GM12878 (cell line): ENCODE results near the gene BRI3BP. TPM values are rescaled to one million over a fixed set of nuclear protein-coding genes. Genes with fewer than 3 reads are reported as not detected.

ENCODE experiments used
- ATAC-seq: fragments of 200-7000 bp; cut with Tn5 transposase; 3 replicates; pipeline ENCODE4 v1.9.1; 2020; ENCODE audit warnings: mild to moderate bottlenecking, moderate library complexity
- BruUV-seq: library from RNA; stranded (reverse); fragments of 400-500 nt; replicated peaks from 2 replicates; lab custom pipeline; 2021; lab: Mats Ljungman, UMichigan
- CTCF ChIA-PET: fragments of 300-600 bp; sonication (Branson Sonifier 250); formaldehyde crosslinking; extraction: SDS; loops from one replicate; lab custom pipeline; 2021; ENCODE audit warnings: inconsistent platforms; lab: Yijun Ruan, JAX
- POLR2A ChIA-PET: fragments of 350-600 bp; formaldehyde crosslinking; extraction: SDS; loops from one replicate; lab custom pipeline; 2021; ENCODE audit warnings: inconsistent platforms; lab: Charles Lee
- RAD21 ChIA-PET: fragments of 300-600 bp; sonication (Branson Sonifier 250); formaldehyde crosslinking; loops from one replicate; lab custom pipeline; 2023; ENCODE audit warnings: antibody characterized with exemption; ENCODE audit not compliant: unreplicated experiment; lab: Charles Lee
- SMC1A ChIA-PET: fragments of 300-600 bp; sonication (Branson Sonifier 250); formaldehyde crosslinking; loops from one replicate; lab custom pipeline; 2023; ENCODE audit not compliant: unreplicated experiment, uncharacterized antibody; lab: Charles Lee
- DNase-seq: peaks from one replicate; pipeline ENCODE4 v3.0.0-alpha.2; 2011; ENCODE audit warnings: low read depth, low spot score
- FAIRE-seq: peaks from 3 replicates; lab custom pipeline; 2011; peaks lifted over from hg19 to GRCh38; lab: Jason Lieb, UNC
- H2AFZ ChIP-seq: 2 replicates; pipeline ENCODE4 v1.6.0; 2011; ENCODE audit warnings: low read depth, low read length, control low read depth; ENCODE audit not compliant: control insufficient read depth
- H3K27ac ChIP-seq: 2 replicates; pipeline ENCODE4 v1.5.1; 2011; ENCODE audit warnings: control low read depth; ENCODE audit not compliant: control insufficient read depth, insufficient read depth
- H3K27me3 ChIP-seq, 2 experiments: replicated peaks in 1 of 2; 2 replicates each; pipeline versions ENCODE4 v1.6.0 to v1.6.1; 2011; ENCODE audit warnings: low read length in 1 of 2; ENCODE audit not compliant: control insufficient read depth in 2 of 2, insufficient read depth in 2 of 2
- H3K36me3 ChIP-seq, 2 experiments: 2 replicates each; pipeline ENCODE4 v1.5.1; 2011; ENCODE audit warnings: low read length in 1 of 2; ENCODE audit not compliant: control insufficient read depth in 2 of 2, insufficient read depth in 2 of 2
- H3K4me1 ChIP-seq: 2 replicates; pipeline ENCODE4 v1.6.1; 2011; ENCODE audit warnings: mild to moderate bottlenecking, low read length, moderate library complexity, mixed read lengths; ENCODE audit not compliant: control insufficient read depth, insufficient read depth
- H3K4me2 ChIP-seq: 2 replicates; pipeline ENCODE4 v1.6.0; 2011; ENCODE audit warnings: control low read depth; ENCODE audit not compliant: control insufficient read depth, insufficient read depth
- H3K4me3 ChIP-seq: fragments of 200-600 bp; sonication (generic); 2 replicates; pipeline ENCODE4 v1.5.1; 2016
- H3K79me2 ChIP-seq: 2 replicates; pipeline ENCODE4 v1.6.0; 2011; ENCODE audit warnings: low read length; ENCODE audit not compliant: control insufficient read depth, insufficient read depth
- H3K9ac ChIP-seq: 2 replicates; pipeline ENCODE4 v1.8.0; 2011; ENCODE audit warnings: low read length, control low read depth, mixed read lengths; ENCODE audit not compliant: control insufficient read depth, insufficient read depth
- H3K9me3 ChIP-seq: replicated peaks from 3 replicates; pipeline ENCODE4 v1.5.1; 2011; ENCODE audit warnings: mild to moderate bottlenecking, low read length; ENCODE audit not compliant: control insufficient read depth, insufficient read depth
- H4K20me1 ChIP-seq: 2 replicates; pipeline ENCODE4 v1.6.0; 2011; ENCODE audit not compliant: control insufficient read depth, insufficient read depth
- CBX5 ChIP-seq: sonication (generic); IDR thresholded peaks from 2 replicates; pipeline ENCODE4 v1.6.1; 2016; ENCODE audit warnings: low read depth, moderate library complexity, mild to moderate bottlenecking, inconsistent platforms
- E4F1 ChIP-seq: fragments of 450-650 bp; IDR thresholded peaks from 2 replicates; pipeline ENCODE4 v1.6.1; 2018; ENCODE audit warnings: borderline replicate concordance, mild to moderate bottlenecking; ENCODE audit not compliant: partially characterized antibody
- FOXM1 ChIP-seq: IDR thresholded peaks from 2 replicates; pipeline ENCODE4 v1.6.1; 2012; ENCODE audit warnings: low read depth, mild to moderate bottlenecking, inconsistent platforms, low read length, moderate library complexity
- HDGF ChIP-seq: fragments of 450-650 bp; IDR thresholded peaks from 2 replicates; pipeline ENCODE4 v1.6.1; 2016; ENCODE audit warnings: antibody characterized with exemption
- IKZF2 ChIP-seq, 2 experiments: fragments of 450-650 bp; IDR thresholded peaks; 2 replicates each; pipeline ENCODE4 v1.6.1; 2017; ENCODE audit warnings: mild to moderate bottlenecking in 2 of 2, moderate library complexity in 2 of 2
- MYC ChIP-seq: IDR thresholded peaks from 2 replicates; pipeline ENCODE4 v1.6.1; 2011; ENCODE audit warnings: mild to moderate bottlenecking, low read length, moderate library complexity, inconsistent platforms; ENCODE audit not compliant: insufficient read depth, insufficient replicate concordance, insufficient read length, severe bottlenecking
- NBN ChIP-seq: fragments of 450-650 bp; IDR thresholded peaks from 2 replicates; pipeline ENCODE4 v1.6.1; 2016
- PAX8 ChIP-seq: fragments of 450-650 bp; IDR thresholded peaks from 2 replicates; pipeline ENCODE4 v1.6.1; 2017; ENCODE audit warnings: mild to moderate bottlenecking, moderate library complexity
- SPI1 ChIP-seq: IDR thresholded peaks from 2 replicates; pipeline ENCODE4 v1.6.1; 2011; ENCODE audit warnings: low read depth, mild to moderate bottlenecking, low read length, moderate library complexity, borderline replicate concordance; ENCODE audit not compliant: insufficient read depth
- WRNIP1 ChIP-seq: IDR thresholded peaks from 2 replicates; pipeline ENCODE4 v1.6.1; 2011; ENCODE audit warnings: low read depth, low read length, improper control_type of control experiment, borderline replicate concordance
- ZBTB40 ChIP-seq: fragments of 450-650 bp; IDR thresholded peaks from 2 replicates; pipeline ENCODE4 v1.6.1; 2016; ENCODE audit warnings: mild to moderate bottlenecking, moderate library complexity, borderline replicate concordance
- ZNF592 ChIP-seq: fragments of 450-650 bp; IDR thresholded peaks from 2 replicates; pipeline ENCODE4 v1.6.1; 2017; ENCODE audit warnings: mild to moderate bottlenecking, moderate library complexity
- WGBS: methylation state at CpG from one replicate; pipeline ENCODE4 v1.1.6; 2016; ENCODE audit warnings: low lambda C conversion rate; ENCODE audit not compliant: insufficient replicate concordance, insufficient coverage; ENCODE audit errors: missing lambda C conversion rate; 5-methylcytosine and 5-hydroxymethylcytosine counted together
- in situ Hi-C: fragments of 300-500 bp; cut with MboI; formaldehyde crosslinking; loops from 9 replicates; pipeline ENCODE4 v1.14.3; 2018; ENCODE audit warnings: mixed read lengths
- intact Hi-C: fragments of 100-400 bp; cut with micrococcal nuclease; formaldehyde crosslinking; loops from one replicate; pipeline ENCODE4 v1.14.2; 2022; ENCODE audit not compliant: unreplicated experiment
- polyA plus RNA-seq, 11 experiments: library from polyadenylated mRNA; depleted of rRNA in 4 of 11; unstranded in 6 of 11; stranded (reverse) in 5 of 11; fragments of >200 nt; fragmentation: Nextera tagmentation in 4 of 11; fragmentation: Illumina TruSeq in 1 of 11; extraction: Ambion mirVana in 4 of 11; extraction: Trizol in 1 of 11; gene quantifications; 1 replicate in 1 of 11; 2 replicates in 10 of 11; pipeline versions ENCODE4 v1.2.1 to v1.2.3, GENCODE V29; 2011 to 2016; ENCODE audit warnings: inconsistent platforms in 2 of 11, missing spikeins in 2 of 11, low read depth in 1 of 11
- total RNA-seq, 4 experiments: library from RNA; depleted of rRNA in 3 of 4; stranded (reverse); fragments of >200 nt in 3 of 4; fragmentation: Illumina TruSeq in 1 of 4; extraction: Trizol in 1 of 4; gene quantifications; 2 replicates each; pipeline versions ENCODE4 v1.2.1 to v1.2.3, GENCODE V29; 2013 to 2021

BRI3BP gene
- total and polyA plus RNA-seq, 10 of the 15 experiments (the other 5 are each of a cell fraction or from before 2014, with no cell fraction given): 11.5 to 37.0 (median 28.5) TPM

GRCh38 chr12:125032466-125033152 lies 39.2 kb downstream of the BRI3BP start:
- ChIA-PET RAD21 (no interaction called here), CTCF (no interaction called here), POLR2A (no interaction called here), SMC1A (no interaction called here)
- intact Hi-C loops (no loop called here), in situ Hi-C loops (no loop called here)
- Histone ChIP-seq H3K36me3 (peaks cover 0 to 3% of the 10 kb centered on the region in 2 experiments; a peak in 1 of 4 replicates), H4K20me1 (no peaks in the 10 kb centered on the region), H3K9me3 (no peaks in the 10 kb centered on the region), H3K4me3 (no peak overlapping the region), H3K27ac (no peak overlapping the region), H3K27me3 (no peaks in the 10 kb centered on the region), H3K4me2 (no peak overlapping the region), H3K9ac (no peak overlapping the region), H2AFZ (no peak overlapping the region), H3K4me1 (no peaks in the 10 kb centered on the region), H3K79me2 (no peaks in the 10 kb centered on the region)
- TF ChIP-seq IKZF2 (IDR thresholded peaks at IDR 0.05): no peak
- no peak for TF ChIP-seq ZNF592
- no peak for TF ChIP-seq E4F1
- no peak for TF ChIP-seq CBX5
- no peak for TF ChIP-seq NBN
- TF ChIP-seq ZBTB40: no peak
- TF ChIP-seq HDGF: no peak
- no peak for TF ChIP-seq WRNIP1
- no peak for TF ChIP-seq PAX8
- TF ChIP-seq MYC: no peak
- TF ChIP-seq FOXM1: no peak
- TF ChIP-seq SPI1: no peak
- FAIRE-seq (no peak), ATAC-seq (no peak), DNase-seq (no peak)
- WGBS: 96% methylated on average over 19 of the region's 19 CpGs
- BruUV-seq: no TSS peak
